Ishikawa (cell line): ENCODE data around the gene OR51E2.

Experiments used
- CEBPB ChIP-seq: IDR thresholded peaks from 2 replicates; pipeline ENCODE4 v1.6.1; 2012
- CREB1 ChIP-seq: IDR thresholded peaks from 2 replicates; pipeline ENCODE4 v1.6.1; 2012; ENCODE audit warnings: low read depth
- EGR1 ChIP-seq: IDR thresholded peaks from 2 replicates; pipeline ENCODE4 v1.6.1; 2012
- EP300 ChIP-seq: IDR thresholded peaks from 2 replicates; pipeline ENCODE4 v1.6.1; 2012; ENCODE audit warnings: borderline replicate concordance
- FOXM1 ChIP-seq: IDR thresholded peaks from 2 replicates; pipeline ENCODE4 v1.6.1; 2012; ENCODE audit warnings: low read depth, borderline replicate concordance
- MAX ChIP-seq: IDR thresholded peaks from 2 replicates; pipeline ENCODE4 v1.6.1; 2012
- NFIC ChIP-seq: IDR thresholded peaks from 2 replicates; pipeline ENCODE4 v1.6.1; 2012
- RAD21 ChIP-seq: IDR thresholded peaks from 2 replicates; pipeline ENCODE4 v1.6.1; 2012; ENCODE audit warnings: low read depth
- REST ChIP-seq: IDR thresholded peaks from 2 replicates; pipeline ENCODE4 v1.6.1; 2012; ENCODE audit warnings: low read depth, mild to moderate bottlenecking
- TAF1 ChIP-seq: IDR thresholded peaks from 2 replicates; pipeline ENCODE4 v1.6.1; 2012; ENCODE audit warnings: low read depth, mild to moderate bottlenecking
- TCF12 ChIP-seq: IDR thresholded peaks from 2 replicates; pipeline ENCODE4 v1.6.1; 2012; ENCODE audit warnings: low read depth
- TEAD4 ChIP-seq: IDR thresholded peaks from 2 replicates; pipeline ENCODE4 v1.6.1; 2012
- USF1 ChIP-seq: IDR thresholded peaks from 2 replicates; pipeline ENCODE4 v1.6.1; 2012
- YY1 ChIP-seq: IDR thresholded peaks from 2 replicates; pipeline ENCODE4 v1.6.1; 2012; ENCODE audit warnings: low read depth
- ZBTB7A ChIP-seq: IDR thresholded peaks from 2 replicates; pipeline ENCODE4 v1.6.1; 2012; ENCODE audit warnings: low read depth

Gene OR51E2

GRCh38 chr11:4672470-4672869 is 25.2 kb downstream of the OR51E2 start:
- TF ChIP-seq CREB1 (no peak), EP300 (no peak), RAD21 (no peak), TCF12 (no peak), MAX (no peak), FOXM1 (no peak), NFIC (no peak), ZBTB7A (no peak), CEBPB (no peak), TAF1 (no peak), REST (no peak), TEAD4 (no peak), USF1 (no peak), YY1 (no peak), EGR1 (no peak)

- TF ChIP-seq ZBTB7A = no peak
- TF ChIP-seq TAF1 = no peak
- no peak for TF ChIP-seq FOXM1
- no peak for TF ChIP-seq TEAD4
- TF ChIP-seq YY1 = no peak
- no peak for TF ChIP-seq CEBPB
- no peak for TF ChIP-seq EP300
- TF ChIP-seq TCF12 = no peak
- no peak for TF ChIP-seq REST
- no peak for TF ChIP-seq MAX
- TF ChIP-seq RAD21 = no peak
- no peak for TF ChIP-seq NFIC
- TF ChIP-seq USF1 = no peak
- TF ChIP-seq EGR1 = no peak
- TF ChIP-seq CREB1 = no peak
Measured at GRCh38 chr11:4671741-4672140, 25.9 kb downstream of the OR51E2 start.

GRCh38 chr11:4665424-4665823 is 32.2 kb downstream of the OR51E2 start:
- TF ChIP-seq REST (no peak), ZBTB7A (no peak), MAX (no peak), YY1 (no peak), RAD21 (no peak), CEBPB (no peak), TCF12 (no peak), USF1 (no peak), CREB1 (no peak), TAF1 (no peak), TEAD4 (no peak), NFIC (no peak), EP300 (no peak), FOXM1 (no peak)

- TF ChIP-seq TCF12 (no peak), CEBPB (no peak), EGR1 (no peak), TEAD4 (no peak)
Measured at GRCh38 chr11:4664786-4665185, 32.9 kb downstream of the OR51E2 start.
